HG02763 (cell line): ENCODE measurements around the gene TJP3.

ENCODE experiments used
- ATAC-seq: cut with Tn5 transposase; IDR thresholded peaks from one replicate; pipeline ENCODE4 v1.9.1; 2021; ENCODE audit warnings: mild to moderate bottlenecking, moderate library complexity; ENCODE audit not compliant: unreplicated experiment

The TJP3 gene

GRCh38 chr19:3767050-3767449 lies 58.9 kb downstream of the TJP3 start:
- no peak for ATAC-seq

- no peak for ATAC-seq
These were observed 60.0 kb downstream of the TJP3 start for GRCh38 chr19:3768015-3768747.

GRCh38 chr19:3768748-3769099 lies 60.5 kb downstream of the TJP3 start:
- ATAC-seq = no peak

GRCh38 chr19:3769494-3769893 lies 61.3 kb downstream of the TJP3 start:
- no peak for ATAC-seq

- no peak for ATAC-seq
These were observed 62.2 kb downstream of the TJP3 start for GRCh38 chr19:3770136-3770999.

GRCh38 chr19:3771000-3771905 lies 63.1 kb downstream of the TJP3 start:
- ATAC-seq = no peak

- ATAC-seq = no peak
These were observed 63.8 kb downstream of the TJP3 start, which contains the start of gene RAX2 for GRCh38 chr19:3771906-3772455. Gene RAX2, minus strand, starts transcription at chr19:3772228. Its CDS starts 486 bp downstream, at chr19:3771742.

- ATAC-seq = no peak
These were observed 65.8 kb downstream of the TJP3 start for GRCh38 chr19:3773814-3774515.

GRCh38 chr19:3774621-3775373 lies 66.6 kb downstream of the TJP3 start:
- ATAC-seq = no peak

- no peak for ATAC-seq
These were observed 67.2 kb downstream of the TJP3 start for GRCh38 chr19:3775374-3775711.

- ATAC-seq = no peak
These were observed 67.6 kb downstream of the TJP3 start for GRCh38 chr19:3775831-3776230.

GRCh38 chr19:3776479-3777040 lies 68.4 kb downstream of the TJP3 start:
- ATAC-seq = no peak

GRCh38 chr19:3778104-3778867 lies 70.1 kb downstream of the TJP3 start:
- no peak for ATAC-seq

- no peak for ATAC-seq
These were observed 70.9 kb downstream of the TJP3 start for GRCh38 chr19:3778899-3779723.

GRCh38 chr19:3780786-3781304 lies 72.7 kb downstream of the TJP3 start:
- no peak for ATAC-seq

- ATAC-seq = no peak
These were observed 73.4 kb downstream of the TJP3 start for GRCh38 chr19:3781603-3782002.

- ATAC-seq = no peak
These were observed 74.1 kb downstream of the TJP3 start for GRCh38 chr19:3782330-3782729.
